Measurements from ENCODE around the gene FGD4. TPM values are rescaled to one million over a fixed set of nuclear protein-coding genes. Genes with fewer than 3 reads are reported as not detected.

The FGD4 gene
- total RNA-seq, 1 experiment from 2014 or later = 54.3 TPM

DNA sequence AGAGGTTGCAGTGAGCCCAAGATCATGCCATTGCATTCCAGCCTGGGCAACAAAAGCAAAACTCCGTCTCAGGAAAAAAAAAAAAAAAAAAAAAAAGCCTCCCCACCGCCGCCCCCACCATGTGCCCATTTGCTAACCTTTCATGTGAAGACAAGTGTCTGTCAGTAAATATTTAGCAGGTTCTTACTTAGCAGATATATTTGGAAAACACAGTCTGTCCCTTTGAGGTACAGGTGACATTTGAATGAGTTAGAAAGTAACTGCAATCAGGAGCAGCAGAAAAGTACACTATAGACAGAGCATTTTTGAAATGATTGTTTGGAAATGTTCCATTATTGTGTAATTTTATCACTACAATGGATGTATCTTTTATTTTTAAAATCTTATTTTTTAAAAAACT lies 119.7 kb downstream of the FGD4 start:
- peaks cover 34 to 47% of the 10 kb centered on the region in 2 experiments for H3K4me1 Mint-ChIP-seq
- peaks cover 6% of the 10 kb centered on the region for H3K4me1 ChIP-seq (ENCODE audit: insufficient read depth, low read length)
- TF ChIP-seq, protein P1, sequence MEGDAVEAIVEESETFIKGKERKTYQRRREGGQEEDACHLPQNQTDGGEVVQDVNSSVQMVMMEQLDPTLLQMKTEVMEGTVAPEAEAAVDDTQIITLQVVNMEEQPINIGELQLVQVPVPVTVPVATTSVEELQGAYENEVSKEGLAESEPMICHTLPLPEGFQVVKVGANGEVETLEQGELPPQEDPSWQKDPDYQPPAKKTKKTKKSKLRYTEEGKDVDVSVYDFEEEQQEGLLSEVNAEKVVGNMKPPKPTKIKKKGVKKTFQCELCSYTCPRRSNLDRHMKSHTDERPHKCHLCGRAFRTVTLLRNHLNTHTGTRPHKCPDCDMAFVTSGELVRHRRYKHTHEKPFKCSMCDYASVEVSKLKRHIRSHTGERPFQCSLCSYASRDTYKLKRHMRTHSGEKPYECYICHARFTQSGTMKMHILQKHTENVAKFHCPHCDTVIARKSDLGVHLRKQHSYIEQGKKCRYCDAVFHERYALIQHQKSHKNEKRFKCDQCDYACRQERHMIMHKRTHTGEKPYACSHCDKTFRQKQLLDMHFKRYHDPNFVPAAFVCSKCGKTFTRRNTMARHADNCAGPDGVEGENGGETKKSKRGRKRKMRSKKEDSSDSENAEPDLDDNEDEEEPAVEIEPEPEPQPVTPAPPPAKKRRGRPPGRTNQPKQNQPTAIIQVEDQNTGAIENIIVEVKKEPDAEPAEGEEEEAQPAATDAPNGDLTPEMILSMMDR (conservative IDR thresholded peaks at IDR 0.05) = no peak

More for the DNA sequence above, 119.7 kb downstream of the FGD4 start:
- H3K27ac ChIP-seq (ENCODE audit: insufficient read length, low read depth, low read length) = no peak overlapping the region
- H3K4me3 Mint-ChIP-seq = no peak overlapping the region
- H3K27me3 ChIP-seq (ENCODE audit: insufficient read depth, low read length) = no peaks in the 10 kb centered on the region
- no peaks in the 10 kb centered on the region for H3K9me3 ChIP-seq (ENCODE audit: control insufficient read depth, low read depth, low read length)
- no peak overlapping the region for H3K56ac ChIP-seq (ENCODE audit: insufficient read length, low read depth, low read length)
- H4K91ac ChIP-seq (ENCODE audit: insufficient read length, low read depth, low read length) = no peak overlapping the region
- no peak overlapping the region for H3K18ac ChIP-seq (ENCODE audit: insufficient read length, low read depth, low read length)
- no peak overlapping the region for H4K5ac ChIP-seq (ENCODE audit: insufficient read length, low read depth, low read length)
- no peak overlapping the region for H3T11ph ChIP-seq (ENCODE audit: low read length)
- H4K20me1 ChIP-seq (ENCODE audit: control insufficient read depth, insufficient read depth, insufficient read length) = no peaks in the 10 kb centered on the region
- no peak overlapping the region for H2BK5ac ChIP-seq (ENCODE audit: insufficient read length, low read length)
- peaks cover 4% of the 10 kb centered on the region for H3K79me1 ChIP-seq (ENCODE audit: insufficient read depth, low read depth, low read length, poor library complexity, severe bottlenecking)
- H2BK12ac ChIP-seq (ENCODE audit: insufficient read length, low read depth, low read length) = no peak overlapping the region
- no peak overlapping the region for H3K9ac ChIP-seq (ENCODE audit: extremely low read depth, insufficient read length, low read length)
- no peak overlapping the region for H2BK15ac ChIP-seq (ENCODE audit: low read depth, low read length)
- H3K4ac ChIP-seq (ENCODE audit: low read depth, low read length) = no peak overlapping the region
- no peaks in the 10 kb centered on the region for H3K27me3 Mint-ChIP-seq (ENCODE audit: low read depth)
- H3K4me2 ChIP-seq (ENCODE audit: insufficient read depth, insufficient read length, low read length) = no peak overlapping the region
- no peaks in the 10 kb centered on the region for H3K23me2 ChIP-seq (ENCODE audit: insufficient read length, low read depth, low read length, poor library complexity, severe bottlenecking)
- no peak overlapping the region for H2AK5ac ChIP-seq (ENCODE audit: insufficient read length, low read length)
- no peak overlapping the region for H3K23ac ChIP-seq (ENCODE audit: insufficient read length, low read depth, low read length)
- H3K9me3 Mint-ChIP-seq = no peaks in the 10 kb centered on the region
- H2BK120ac ChIP-seq (ENCODE audit: low read depth, low read length, poor library complexity, severe bottlenecking) = no peak overlapping the region
- no peak for DNase-seq
- H2AFZ ChIP-seq (ENCODE audit: low read length) = no peak overlapping the region
- H3K36me3 Mint-ChIP-seq (ENCODE audit: insufficient read depth in 1 of 3, low read depth in 3 of 3) = peaks cover 0 to 9% (median 0%) of the 10 kb centered on the region in 3 experiments; a peak in 3 of 7 replicates
- no peak overlapping the region for H2BK20ac ChIP-seq (ENCODE audit: low read depth, low read length, poor library complexity, severe bottlenecking)
- no peak overlapping the region for H3K14ac ChIP-seq (ENCODE audit: insufficient read depth, low read length)
- peaks cover 3% of the 10 kb centered on the region; the same call in 1 of the 2 replicates for H3K79me2 ChIP-seq (ENCODE audit: insufficient read depth, low read length)
- H4K8ac ChIP-seq (replicated peaks; ENCODE audit: insufficient read length, low read depth, low read length) = no peak overlapping the region
- WGBS (ENCODE audit: extremely low coverage, insufficient read length, low lambda C conversion rate) = no CpG with 5 or more reads among the region's 3 CpGs
- no peak overlapping the region; a peak in 1 of 7 replicates for H3K27ac Mint-ChIP-seq
